ENCODE data around the gene GULP1. TPM values are rescaled to one million over a fixed set of nuclear protein-coding genes. Genes with fewer than 3 reads are reported as not detected.

Gene GULP1
- total and polyA plus RNA-seq, 2 experiments from 2014 or later, result 94.6 to 181 TPM

DNA sequence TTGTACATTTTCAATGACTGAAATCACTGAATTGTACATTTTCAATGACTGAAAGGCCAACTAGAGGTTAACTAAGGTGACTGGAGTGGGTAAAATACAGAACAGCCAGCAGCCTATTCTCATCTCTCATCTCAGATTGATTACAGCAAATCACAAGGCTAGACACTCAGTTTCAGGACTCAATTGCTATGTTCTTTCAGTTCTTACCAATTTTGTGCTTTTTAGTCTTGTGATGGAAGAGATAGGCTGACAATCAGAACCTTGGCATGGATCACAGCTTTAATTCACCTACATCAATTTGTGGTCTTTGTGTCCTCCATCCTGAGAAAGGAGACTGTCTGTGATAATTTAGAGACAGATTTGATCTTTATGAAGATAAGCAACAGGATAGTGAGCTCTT, 124.7 kb downstream of the GULP1 start (continued):
- no peak for TF ChIP-seq STAT1 (IDR thresholded peaks at IDR 0.05; ENCODE audit: unreplicated experiment)
- TF ChIP-seq EZH2phosphoT487 (IDR thresholded peaks at IDR 0.05; ENCODE audit: unreplicated experiment), result no peak
- TF ChIP-seq ZNF331 (CRISPR knock-in tag; IDR thresholded peaks at IDR 0.05; ENCODE audit: low read depth), result no peak
- TF ChIP-seq JUNB (IDR thresholded peaks at IDR 0.05; ENCODE audit: unreplicated experiment), result no peak
- TF ChIP-seq POLR2AphosphoS5 (IDR thresholded peaks at IDR 0.05; ENCODE audit: low read depth), result no peak

DNA sequence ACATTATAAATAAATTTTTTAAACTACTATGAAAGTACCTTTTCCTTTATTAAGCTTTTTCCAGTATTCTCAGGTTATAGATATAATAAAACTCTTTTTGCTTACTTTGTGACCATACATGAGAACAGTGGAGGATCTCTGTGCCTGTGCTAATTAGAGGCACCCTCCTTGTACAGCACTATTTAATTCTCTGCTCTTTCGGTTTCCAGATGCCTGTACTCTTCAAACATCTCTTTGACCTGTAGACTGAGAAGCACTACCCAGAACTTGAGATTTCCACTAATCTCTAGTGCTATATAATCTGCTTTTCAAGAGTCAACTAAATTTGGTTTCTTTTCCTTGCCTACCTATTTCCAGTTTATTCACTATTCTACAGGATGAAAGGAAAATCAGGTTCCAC, 131.1 kb downstream of the GULP1 start:
- H3K9me2 ChIP-seq (ENCODE audit: insufficient read depth), result no peaks in the 10 kb centered on the region
- TF ChIP-seq POLR2AphosphoS5 (IDR thresholded peaks at IDR 0.05; ENCODE audit: low read depth) (no peak), CREB1 (CRISPR knock-in tag; IDR thresholded peaks at IDR 0.05; ENCODE audit: low read depth) (no peak), NANOG (IDR thresholded peaks at IDR 0.05; ENCODE audit: borderline replicate concordance) (no peak), CTCF (conservative IDR thresholded peaks at IDR 0.05; ENCODE audit: low read depth in 2 of 2) (no peak), ZNF331 (CRISPR knock-in tag; IDR thresholded peaks at IDR 0.05; ENCODE audit: low read depth) (no peak), ZNF114 (CRISPR knock-in tag; IDR thresholded peaks at IDR 0.05) (no peak), ETS1 (IDR thresholded peaks at IDR 0.05) (no peak), JUNB (IDR thresholded peaks at IDR 0.05; ENCODE audit: unreplicated experiment) (no peak), EZH2 (IDR thresholded peaks at IDR 0.05; ENCODE audit: low read depth, unreplicated experiment) (no peak), ZNF462 (CRISPR knock-in tag; IDR thresholded peaks at IDR 0.05) (no peak), STAT1 (IDR thresholded peaks at IDR 0.05; ENCODE audit: unreplicated experiment) (no peak), EZH2phosphoT487 (IDR thresholded peaks at IDR 0.05; ENCODE audit: unreplicated experiment) (no peak)
- TF ChIP-seq, protein P1, sequence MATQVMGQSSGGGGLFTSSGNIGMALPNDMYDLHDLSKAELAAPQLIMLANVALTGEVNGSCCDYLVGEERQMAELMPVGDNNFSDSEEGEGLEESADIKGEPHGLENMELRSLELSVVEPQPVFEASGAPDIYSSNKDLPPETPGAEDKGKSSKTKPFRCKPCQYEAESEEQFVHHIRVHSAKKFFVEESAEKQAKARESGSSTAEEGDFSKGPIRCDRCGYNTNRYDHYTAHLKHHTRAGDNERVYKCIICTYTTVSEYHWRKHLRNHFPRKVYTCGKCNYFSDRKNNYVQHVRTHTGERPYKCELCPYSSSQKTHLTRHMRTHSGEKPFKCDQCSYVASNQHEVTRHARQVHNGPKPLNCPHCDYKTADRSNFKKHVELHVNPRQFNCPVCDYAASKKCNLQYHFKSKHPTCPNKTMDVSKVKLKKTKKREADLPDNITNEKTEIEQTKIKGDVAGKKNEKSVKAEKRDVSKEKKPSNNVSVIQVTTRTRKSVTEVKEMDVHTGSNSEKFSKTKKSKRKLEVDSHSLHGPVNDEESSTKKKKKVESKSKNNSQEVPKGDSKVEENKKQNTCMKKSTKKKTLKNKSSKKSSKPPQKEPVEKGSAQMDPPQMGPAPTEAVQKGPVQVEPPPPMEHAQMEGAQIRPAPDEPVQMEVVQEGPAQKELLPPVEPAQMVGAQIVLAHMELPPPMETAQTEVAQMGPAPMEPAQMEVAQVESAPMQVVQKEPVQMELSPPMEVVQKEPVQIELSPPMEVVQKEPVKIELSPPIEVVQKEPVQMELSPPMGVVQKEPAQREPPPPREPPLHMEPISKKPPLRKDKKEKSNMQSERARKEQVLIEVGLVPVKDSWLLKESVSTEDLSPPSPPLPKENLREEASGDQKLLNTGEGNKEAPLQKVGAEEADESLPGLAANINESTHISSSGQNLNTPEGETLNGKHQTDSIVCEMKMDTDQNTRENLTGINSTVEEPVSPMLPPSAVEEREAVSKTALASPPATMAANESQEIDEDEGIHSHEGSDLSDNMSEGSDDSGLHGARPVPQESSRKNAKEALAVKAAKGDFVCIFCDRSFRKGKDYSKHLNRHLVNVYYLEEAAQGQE (IDR thresholded peaks at IDR 0.05; ENCODE audit: unreplicated experiment), result no peak
- H3K27me3 ChIP-seq (ENCODE audit: insufficient read depth), result no peaks in the 10 kb centered on the region
- peaks cover 100% of the 10 kb centered on the region for H3K79me2 ChIP-seq (replicated peaks; ENCODE audit: insufficient read depth)
- 0 out of 2 replicates have a peak, but pooled peaks cover 5% of the 10 kb centered on the region for H3K36me3 ChIP-seq (ENCODE audit: insufficient read depth)
- Mint-ChIP-seq H3K4me1 (peaks cover 28% of the 10 kb centered on the region), H3K36me3 (ENCODE audit: low read depth) (peaks cover 38% of the 10 kb centered on the region), H3K27me3 (ENCODE audit: insufficient read depth, low read depth, poor library complexity) (peaks cover 2% of the 10 kb centered on the region), H3K9me3 (peaks cover 17% of the 10 kb centered on the region), H3K4me3 (no peak overlapping the region), H3K27ac (no peak overlapping the region)
- H3K27ac ChIP-seq (ENCODE audit: low read depth), result no peak overlapping the region
- H2AFZ ChIP-seq, result no peak overlapping the region
- ATAC-seq (no peak), DNase-seq (ENCODE audit: low spot score) (no peak)
- no peak overlapping the region for H3K4me2 ChIP-seq
- no peak overlapping the region for H3K4me3 ChIP-seq
- no peaks in the 10 kb centered on the region for H3F3A ChIP-seq (replicated peaks; ENCODE audit: low read depth)
- peaks cover 25% of the 10 kb centered on the region for H3K4me1 ChIP-seq (ENCODE audit: insufficient read depth)
- peaks cover 7% of the 10 kb centered on the region; the same call in 1 of the 2 replicates for H4K20me1 ChIP-seq (replicated peaks; ENCODE audit: insufficient read depth)

Measured in GM23338 (cell line).